Gastrocnemius medialis (tissue), 4 donors: Measurements from ENCODE around the gene ZBTB21.

Experiments
- CTCF ChIP-seq, 5 experiments: fragments of 450-650 bp in 3 of 5; fragments of 200-600 bp in 2 of 5; sonication (generic) in 2 of 5; IDR thresholded peaks in 4 of 5; conservative IDR thresholded peaks in 1 of 5; 1 replicate in 4 of 5; 2 replicates in 1 of 5; pipeline ENCODE4 v1.5.1; 2016 to 2019; ENCODE audit warnings: antibody characterized with exemption in 5 of 5, mild to moderate bottlenecking in 3 of 5, moderate library complexity in 3 of 5
- POLR2A ChIP-seq, 2 donors: fragments of 450-650 bp; IDR thresholded peaks; one replicate each; pipeline ENCODE4 v1.6.1; 2017; ENCODE audit warnings: antibody characterized with exemption in 2 of 2, mild to moderate bottlenecking in 2 of 2, moderate library complexity in 2 of 2

- TF ChIP-seq CTCF (IDR thresholded peaks at IDR 0.05 in 4 of 5, conservative IDR thresholded peaks at IDR 0.05 in 1 of 5) (no peak), POLR2A (IDR thresholded peaks at IDR 0.05) (no peak)
These were observed 38.9 kb upstream of the ZBTB21 start for GRCh38 chr21:42048870-42049577.
